Ovary (tissue), 9 donors: ENCODE measurements around the gene STOML2. TPM values are rescaled to one million over a fixed set of nuclear protein-coding genes. Genes with fewer than 3 reads are reported as not detected.

ENCODE experiments used
- DNase-seq, 5 donors: peaks; one replicate each; pipeline ENCODE4 v3.0.0-alpha.2; 2019 to 2020
- H3K27ac ChIP-seq, 2 donors: fragments of 200-600 bp; one replicate each; pipeline versions ENCODE4 v1.5.1 to v1.8.0; 2019 to 2022
- H3K27me3 ChIP-seq: fragments of 200-600 bp; one replicate; pipeline ENCODE4 v1.8.0; 2022
- H3K36me3 ChIP-seq: fragments of 200-600 bp; sonication (generic); one replicate; pipeline ENCODE4 v1.5.1; 2019
- H3K4me1 ChIP-seq: one replicate; pipeline ENCODE4 v1.8.1; 2013; ENCODE audit warnings: mild to moderate bottlenecking, moderate library complexity; ENCODE audit not compliant: insufficient read depth
- H3K4me3 ChIP-seq: fragments of 200-600 bp; sonication (generic); one replicate; pipeline ENCODE4 v1.5.1; 2017
- H3K9me3 ChIP-seq, 2 donors: fragments of 200-600 bp in 1 of 2; sonication (generic) in 1 of 2; one replicate each; pipeline versions ENCODE4 v1.5.1 to v1.8.1; 2013 to 2019; ENCODE audit warnings: mild to moderate bottlenecking in 1 of 2, moderate library complexity in 1 of 2
- CTCF ChIP-seq, 3 donors: fragments of 450-650 bp in 2 of 3; fragments of 200-600 bp in 1 of 3; IDR thresholded peaks; one replicate each; pipeline versions ENCODE4 v1.5.1 to v1.8.0; 2016 to 2022; ENCODE audit warnings: antibody characterized with exemption in 3 of 3, mild to moderate bottlenecking in 1 of 3
- EP300 ChIP-seq: sonication (generic); formaldehyde crosslinking; IDR thresholded peaks from one replicate; pipeline ENCODE4 v1.6.1; 2017; ENCODE audit warnings: antibody characterized with exemption
- POLR2A ChIP-seq: fragments of 450-650 bp; IDR thresholded peaks from one replicate; pipeline ENCODE4 v1.6.1; 2017; ENCODE audit warnings: antibody characterized with exemption, mild to moderate bottlenecking, moderate library complexity
- WGBS, 3 donors: extraction: QIAGEN DNeasy Blood & Tissue Kit in 1 of 3; methylation state at CpG; one replicate each; pipeline versions ENCODE4 v1.1.5 to v1.1.7; 2013 to 2017; 5-methylcytosine and 5-hydroxymethylcytosine counted together
- intact Hi-C, 4 donors: fragments of 100-400 bp; cut with DNase I; formaldehyde crosslinking; loops; one replicate each; pipeline versions ENCODE4 v1.11.0 to v1.15.1; 2022 to 2023
- polyA plus RNA-seq, 2 donors: library from polyadenylated mRNA; stranded (reverse); fragments of 200-250 nt in 1 of 2; fragments of 350-450 nt in 1 of 2; fragmentation: Illumina TruSeq in 1 of 2; extraction: RNeasy Lipid Tissue Mini Kit (QIAGEN cat#74804) in 1 of 2; gene quantifications; one replicate each; pipeline ENCODE4 v1.2.3, GENCODE V29; 2013 to 2014
- total RNA-seq, 7 donors: library from RNA; depleted of rRNA in 2 of 7; stranded (reverse); fragments of >200 nt in 2 of 7; fragmentation: NEBNext Ultra II Directional in 3 of 7; extraction: Animal tissue kit (Norgen Biotek cat#: 25700) in 3 of 7; gene quantifications; one replicate each; pipeline versions ENCODE4 v1.1.0 to v1.2.4, GENCODE V29; 2016 to 2023
- donor health status: DM: no; HTN: no; CAD: no; lungs with moderate emphysema.
- donor health status: DM: no; HTN: no; CAD: no.
- donor health status: Bipolar disorder and iron deficiency.
- donor health status: DM: yes; HTN: yes; CAD: no.
- donor health status: DM: no; HTN: no; CAD: no.
- donor health status: DM: yes; HTN: yes; CAD: no.

Gene STOML2
- total and polyA plus RNA-seq, 9 donors, result 70.1 to 97.7 (median 82.0) TPM

GRCh38 chr9:35105126-35105525, 2.2 kb upstream of the STOML2 start:
- Histone ChIP-seq H3K27me3 (no peaks in the 10 kb centered on the region), H3K27ac (no peak overlapping the region), H3K4me1 (peaks cover 15% of the 10 kb centered on the region), H3K4me3 (no peak overlapping the region), H3K9me3 (no peaks in the 10 kb centered on the region), H3K36me3 (no peaks in the 10 kb centered on the region)
- intact Hi-C loops, result no loop called here
- no peak for DNase-seq
- TF ChIP-seq EP300 (no peak), CTCF (IDR thresholded peaks at IDR 0.05) (no peak)
- 80 to 84% (median 83%) methylated on average over 12 of the region's 12 CpGs for WGBS, 3 donors

- Histone ChIP-seq H3K36me3 (no peaks in the 10 kb centered on the region), H3K4me3 (no peak overlapping the region), H3K9me3 (no peaks in the 10 kb centered on the region), H3K27ac (no peak overlapping the region), H3K27me3 (no peaks in the 10 kb centered on the region), H3K4me1 (peaks cover 12% of the 10 kb centered on the region)
- TF ChIP-seq EP300 (no peak), CTCF (IDR thresholded peaks at IDR 0.05) (no peak)
- intact Hi-C loops, result no loop called here
- no peak for DNase-seq
- 80 to 90% (median 82%) methylated on average over 4 of the region's 4 CpGs for WGBS, 3 donors
Observed at GRCh38 chr9:35104586-35104985, 1.7 kb upstream of the STOML2 start.

GRCh38 chr9:35103660-35104191, 795 bp upstream of the STOML2 start:
- Histone ChIP-seq H3K9me3 (no peaks in the 10 kb centered on the region), H3K27ac (peak overlapping the region in 1 of 2 donors; percentile 62), H3K4me3 (no peak overlapping the region), H3K4me1 (peaks cover 12% of the 10 kb centered on the region), H3K36me3 (no peaks in the 10 kb centered on the region), H3K27me3 (no peaks in the 10 kb centered on the region)
- no peak for TF ChIP-seq CTCF (IDR thresholded peaks at IDR 0.05)
- TF ChIP-seq POLR2A, result no peak
- no peak for TF ChIP-seq EP300
- DNase-seq, result no peak
- intact Hi-C loops, result no loop called here
- 27 to 31% (median 30%) methylated on average over 5 of the region's 5 CpGs for WGBS, 3 donors

GRCh38 chr9:35102465-35102768, 514 bp downstream of the STOML2 start:
- Histone ChIP-seq H3K27me3 (no peaks in the 10 kb centered on the region), H3K27ac (peak overlapping the region; percentile 62 to 64), H3K9me3 (no peaks in the 10 kb centered on the region), H3K36me3 (no peaks in the 10 kb centered on the region), H3K4me1 (peaks cover 12% of the 10 kb centered on the region), H3K4me3 (peak overlapping the region; percentile 59)
- WGBS, 3 donors, result 1 to 2% (median 1%) methylated on average over 10 of the region's 10 CpGs
- no peak for TF ChIP-seq EP300
- TF ChIP-seq CTCF (IDR thresholded peaks at IDR 0.05), result no peak
- no peak for TF ChIP-seq POLR2A
- intact Hi-C loops, result no loop called here
- DNase-seq, result no peak
